ENCODE measurements around the gene ELAVL1.

- TF ChIP-seq, protein P1, sequence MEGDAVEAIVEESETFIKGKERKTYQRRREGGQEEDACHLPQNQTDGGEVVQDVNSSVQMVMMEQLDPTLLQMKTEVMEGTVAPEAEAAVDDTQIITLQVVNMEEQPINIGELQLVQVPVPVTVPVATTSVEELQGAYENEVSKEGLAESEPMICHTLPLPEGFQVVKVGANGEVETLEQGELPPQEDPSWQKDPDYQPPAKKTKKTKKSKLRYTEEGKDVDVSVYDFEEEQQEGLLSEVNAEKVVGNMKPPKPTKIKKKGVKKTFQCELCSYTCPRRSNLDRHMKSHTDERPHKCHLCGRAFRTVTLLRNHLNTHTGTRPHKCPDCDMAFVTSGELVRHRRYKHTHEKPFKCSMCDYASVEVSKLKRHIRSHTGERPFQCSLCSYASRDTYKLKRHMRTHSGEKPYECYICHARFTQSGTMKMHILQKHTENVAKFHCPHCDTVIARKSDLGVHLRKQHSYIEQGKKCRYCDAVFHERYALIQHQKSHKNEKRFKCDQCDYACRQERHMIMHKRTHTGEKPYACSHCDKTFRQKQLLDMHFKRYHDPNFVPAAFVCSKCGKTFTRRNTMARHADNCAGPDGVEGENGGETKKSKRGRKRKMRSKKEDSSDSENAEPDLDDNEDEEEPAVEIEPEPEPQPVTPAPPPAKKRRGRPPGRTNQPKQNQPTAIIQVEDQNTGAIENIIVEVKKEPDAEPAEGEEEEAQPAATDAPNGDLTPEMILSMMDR (conservative IDR thresholded peaks at IDR 0.05; ENCODE audit: low read depth, low read length), result no peak
- TF ChIP-seq EZH2 (IDR thresholded peaks at IDR 0.05; ENCODE audit: low read length, unreplicated experiment), result no peak
Measured at GRCh38 chr19:7942981-7943443, 62.4 kb downstream of the ELAVL1 start.
